B cell (primary cell): ENCODE measurements around the gene SNAP29. TPM values are rescaled to one million over a fixed set of nuclear protein-coding genes. Genes with fewer than 3 reads are reported as not detected.

Experiments
- ATAC-seq: fragments of 200-7000 bp; cut with Tn5 transposase; one replicate; pipeline ENCODE4 v1.10.0; 2021; ENCODE audit warnings: low read depth, mild to moderate bottlenecking, moderate number of reproducible peaks, moderate library complexity
- CTCF ChIA-PET: fragments of 350-600 bp; sonication (Branson Sonifier 250); formaldehyde crosslinking; loops from one replicate; lab custom pipeline; 2021; ENCODE audit warnings: antibody characterized with exemption, inconsistent platforms; lab: Charles Lee
- POLR2A ChIA-PET: fragments of 350-600 bp; sonication (Branson Sonifier 250); formaldehyde crosslinking; loops from one replicate; lab custom pipeline; 2021; ENCODE audit warnings: antibody characterized with exemption; lab: Charles Lee
- DNase-seq: peaks from one replicate; pipeline ENCODE4 v3.0.0; 2013
- H2AFZ ChIP-seq: 2 replicates; pipeline ENCODE4 v1.6.1; 2012; ENCODE audit warnings: mild to moderate bottlenecking, low read depth, low read length; ENCODE audit not compliant: insufficient read depth, poor library complexity, severe bottlenecking
- H3K27ac ChIP-seq, 2 donors: 1 replicate in 1 of 2; 2 replicates in 1 of 2; pipeline ENCODE4 v1.5.1; 2012 to 2013; ENCODE audit warnings: low read length in 2 of 2, mild to moderate bottlenecking in 2 of 2, moderate library complexity in 1 of 2
- H3K27me3 ChIP-seq, 4 experiments: fragments of 200-600 bp in 1 of 4; sonication (generic) in 1 of 4; replicated peaks in 1 of 4; 1 replicate in 2 of 4; 2 replicates in 2 of 4; pipeline versions ENCODE4 v1.6.1 to v1.7.0; 2013 to 2016; ENCODE audit warnings: low read length in 3 of 4, mild to moderate bottlenecking in 2 of 4, mixed read lengths in 1 of 4, moderate library complexity in 1 of 4; ENCODE audit not compliant: insufficient read depth in 4 of 4, control insufficient read depth in 3 of 4; ENCODE audit errors: control extremely low read depth in 1 of 4
- H3K36me3 ChIP-seq, 2 experiments: replicated peaks in 1 of 2; 1 replicate in 1 of 2; 2 replicates in 1 of 2; pipeline versions ENCODE4 v1.6.1 to v1.7.1; 2013; ENCODE audit warnings: low read length in 1 of 2; ENCODE audit not compliant: insufficient read depth in 2 of 2, control insufficient read depth in 1 of 2; ENCODE audit errors: control extremely low read depth in 1 of 2, extremely low read depth in 1 of 2
- H3K4me1 ChIP-seq, 2 donors: fragments of 200-600 bp in 1 of 2; sonication (generic) in 1 of 2; 1 replicate in 1 of 2; 2 replicates in 1 of 2; pipeline versions ENCODE4 v1.5.1 to v1.6.1; 2013 to 2017; ENCODE audit warnings: low read length in 2 of 2; ENCODE audit not compliant: control insufficient read depth in 2 of 2, insufficient read depth in 2 of 2
- H3K4me2 ChIP-seq: replicated peaks from 2 replicates; pipeline ENCODE3; 2012; ENCODE audit warnings: mild to moderate bottlenecking, low read depth, low read length; ENCODE audit not compliant: poor library complexity, severe bottlenecking
- H3K4me3 ChIP-seq, 5 experiments: fragments of 200-600 bp in 1 of 5; sonication (generic) in 1 of 5; 1 replicate in 3 of 5; 2 replicates in 2 of 5; pipeline versions ENCODE4 v1.5.1 to v1.7.0; 2011 to 2016; ENCODE audit warnings: low read length in 4 of 5, mild to moderate bottlenecking in 4 of 5, low read depth in 2 of 5, control low read depth in 1 of 5, moderate library complexity in 1 of 5; ENCODE audit not compliant: insufficient read depth in 1 of 5; ENCODE audit errors: control extremely low read depth in 1 of 5, extremely low read depth in 1 of 5
- H3K79me2 ChIP-seq: fragments of 200-600 bp; sonication (generic); one replicate; pipeline ENCODE4 v1.6.0; 2016; ENCODE audit warnings: low read length; ENCODE audit not compliant: control insufficient read depth, insufficient read depth
- H3K9ac ChIP-seq: fragments of 200-600 bp; sonication (generic); 2 replicates; pipeline ENCODE4 v1.6.1; 2017; ENCODE audit warnings: mild to moderate bottlenecking, low read length, moderate library complexity
- H3K9me3 ChIP-seq, 3 donors: one replicate each; pipeline versions ENCODE4 v1.6.1 to v1.7.1; 2013; ENCODE audit warnings: low read length in 2 of 3; ENCODE audit not compliant: control insufficient read depth in 2 of 3, insufficient read depth in 1 of 3; ENCODE audit errors: control extremely low read depth in 1 of 3
- H4K20me1 ChIP-seq: 2 replicates; pipeline ENCODE4 v1.6.0; 2012; ENCODE audit warnings: mild to moderate bottlenecking, low read length; ENCODE audit not compliant: insufficient read depth, control insufficient read depth, poor library complexity, severe bottlenecking
- H3K27ac Mint-ChIP-seq: one replicate; pipeline ENCODE4 v1.8.0; 2021; ENCODE audit warnings: mixed read lengths
- H3K27me3 Mint-ChIP-seq: one replicate; pipeline ENCODE4 v1.8.0; 2021; ENCODE audit warnings: mixed read lengths
- H3K4me1 Mint-ChIP-seq: one replicate; pipeline ENCODE4 v1.8.0; 2021; ENCODE audit warnings: mixed read lengths
- H3K4me3 Mint-ChIP-seq: one replicate; pipeline ENCODE4 v1.8.0; 2021; ENCODE audit warnings: mixed read lengths
- H3K9me3 Mint-ChIP-seq: one replicate; pipeline ENCODE4 v1.8.0; 2022; ENCODE audit warnings: mixed read lengths; ENCODE audit not compliant: insufficient read depth
- CTCF ChIP-seq: fragments of 200-600 bp; IDR thresholded peaks from one replicate; pipeline ENCODE4 v1.8.0; 2022; ENCODE audit warnings: antibody characterized with exemption, mild to moderate bottlenecking
- EZH2 ChIP-seq: IDR thresholded peaks from 2 replicates; pipeline ENCODE4 v1.6.1; 2012; ENCODE audit warnings: borderline replicate concordance, low read depth, mild to moderate bottlenecking, moderate library complexity, low read length; ENCODE audit not compliant: insufficient read depth, poor library complexity, severe bottlenecking
- WGBS: methylation state at CpG from one replicate; pipeline ENCODE4 v1.1.5; 2013; ENCODE audit warnings: missing lambda C conversion rate; ENCODE audit not compliant: insufficient coverage; 5-methylcytosine and 5-hydroxymethylcytosine counted together
- intact Hi-C: fragments of 100-400 bp; cut with micrococcal nuclease; formaldehyde crosslinking; loops from one replicate; pipeline ENCODE4 v1.10.0; 2022
- polyA minus RNA-seq: library from RNA; depleted of rRNA, polyadenylated mRNA; stranded (reverse); fragments of >200 nt; gene quantifications from 2 replicates; pipeline ENCODE4 v1.2.3, GENCODE V29; 2012
- polyA plus RNA-seq: library from polyadenylated mRNA; depleted of rRNA; stranded (reverse); fragments of >200 nt; gene quantifications from 2 replicates; pipeline ENCODE4 v1.2.3, GENCODE V29; 2012
- total RNA-seq, 2 donors: library from RNA; stranded (reverse); fragments of 120-200 nt in 1 of 2; gene quantifications; 1 replicate in 1 of 2; 2 replicates in 1 of 2; pipeline versions ENCODE4 v1.2.3 to v1.2.4, GENCODE V29; 2013 to 2022

SNAP29 gene
- total RNA-seq, result 17.4 and 18.8 TPM in 2 replicates
- total RNA-seq (2013), result 13.1 TPM
- 7.8 and 13.4 TPM in 2 replicates for polyA plus RNA-seq
- 5.0 and 8.6 TPM in 2 replicates for polyA minus RNA-seq

DNA sequence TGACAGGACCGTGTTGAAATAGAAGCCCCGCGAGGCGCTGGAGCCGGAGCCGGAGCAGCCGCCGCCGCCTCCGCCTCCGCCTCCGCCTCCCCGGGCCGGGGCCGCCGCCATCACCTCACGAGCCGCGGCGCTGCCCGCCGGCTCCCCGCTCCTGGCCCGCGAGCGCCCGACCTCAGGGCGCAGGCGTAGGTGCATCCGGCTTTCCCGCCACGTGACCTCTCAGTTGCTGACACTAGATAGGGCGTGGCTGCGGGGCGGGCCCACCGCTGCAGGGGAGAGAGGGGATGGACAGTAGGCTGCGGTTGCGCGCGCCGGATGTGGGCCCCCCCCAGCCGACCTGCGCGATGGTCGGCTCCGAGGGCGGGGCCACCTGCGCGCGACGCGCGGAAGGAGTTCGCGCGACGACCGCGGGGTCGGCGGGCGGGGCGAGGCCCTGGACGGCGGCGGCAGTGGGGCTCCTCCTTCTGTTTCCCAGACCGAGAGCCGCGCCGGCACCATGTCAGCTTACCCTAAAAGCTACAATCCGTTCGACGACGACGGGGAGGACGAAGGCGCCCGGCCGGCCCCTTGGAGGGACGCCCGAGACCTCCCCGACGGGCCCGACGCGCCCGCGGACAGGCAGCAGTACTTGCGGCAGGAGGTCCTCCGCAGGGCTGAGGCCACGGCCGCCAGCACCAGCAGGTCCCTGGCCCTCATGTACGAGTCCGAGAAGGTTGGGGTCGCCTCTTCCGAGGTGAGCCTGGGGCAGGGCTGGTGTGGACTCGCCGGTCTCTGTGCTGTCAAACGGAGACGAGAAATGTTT, at the start of gene SNAP29, which contains the start of gene PI4KA:
TSS of gene SNAP29 (plus strand) at position 393 of the 802 bp plus-strand sequence. CDS start at position 497, 104 bp downstream.
TSS of gene PI4KA (minus strand) at position 197 of the 802 bp plus-strand sequence. CDS start at position 111, 86 bp downstream.
- Histone ChIP-seq H4K20me1 (peaks cover 42% of the 10 kb centered on the region), H3K4me2 (peak within 1 kb of the TSS; percentile 85), H3K9me3 (no peaks in the 10 kb centered on the region), H3K4me3 (peak within 1 kb of the TSS; percentile 80 to 94 (median 87)), H3K79me2 (peaks cover 84% of the 10 kb centered on the region), H3K27ac (peak within 1 kb of the TSS; percentile 76 to 85), H3K36me3 (peaks cover 0 to 3% of the 10 kb centered on the region in 2 experiments), H2AFZ (peak within 1 kb of the TSS; percentile 88), H3K27me3 (no peaks in the 10 kb centered on the region), H3K9ac (peak within 1 kb of the TSS; percentile 78), H3K4me1 (peaks cover 18 to 30% of the 10 kb centered on the region in 2 donors)
- ChIA-PET CTCF (no interaction called here), POLR2A (interaction anchor here (1.0 kb wide), 1 partner anchor 58 kb away, joined by 3 read pairs; the partner anchor contains the start of gene CRKL)
- H3K9me3 Mint-ChIP-seq, result no peaks in the 10 kb centered on the region
- TF ChIP-seq EZH2, result no peak
- no peak for TF ChIP-seq CTCF
- peaks cover 51% of the 10 kb centered on the region for H3K4me1 Mint-ChIP-seq
- peak within 1 kb of the TSS; percentile 92 for H3K4me3 Mint-ChIP-seq
- DNase-seq (peak; percentile 99), ATAC-seq (peak; percentile 92)
- intact Hi-C loops, result loop anchor here (1.0 to 10.0 kb wide), 6 partner anchors 60 to 878 kb away; partner anchors contain the start of genes RANBP1, THAP7, TRMT2A and YPEL1
- WGBS, result under 1% methylated on average over 100 of the region's 100 CpGs
- H3K27ac Mint-ChIP-seq, result peak within 1 kb of the TSS; percentile 94
- no peaks in the 10 kb centered on the region for H3K27me3 Mint-ChIP-seq
